Kidney (tissue), 14 donors: Measurements from ENCODE around the gene CMC4. TPM values are rescaled to one million over a fixed set of nuclear protein-coding genes. Genes with fewer than 3 reads are reported as not detected.
A peak's percentile ranks its signal among the peaks of the same experiment; 100 is the strongest.

Experiments
- DNase-seq, 5 donors: peaks; one replicate each; pipeline ENCODE4 v3.0.0-alpha.2; 2013 to 2020
- FAIRE-seq: peaks from 2 replicates; lab custom pipeline; 2012; peaks lifted over from hg19 to GRCh38; lab: Jason Lieb, UNC
- H3K27ac ChIP-seq, 2 donors: one replicate each; pipeline ENCODE4 v1.7.0; 2013; ENCODE audit warnings: low read depth in 2 of 2, low read length in 2 of 2, inconsistent platforms in 1 of 2
- H3K27me3 ChIP-seq: one replicate; pipeline ENCODE4 v1.7.1; 2013; ENCODE audit warnings: low read length, inconsistent platforms; ENCODE audit not compliant: control insufficient read depth, insufficient read depth
- H3K36me3 ChIP-seq, 3 donors: one replicate each; pipeline versions ENCODE4 v1.7.0 to v1.7.1; 2013; ENCODE audit warnings: low read length in 3 of 3, control low read depth in 1 of 3, inconsistent platforms in 1 of 3; ENCODE audit not compliant: insufficient read depth in 3 of 3, control insufficient read depth in 2 of 3
- H3K4me1 ChIP-seq, 3 donors: one replicate each; pipeline versions ENCODE4 v1.7.0 to v1.7.1; 2013; ENCODE audit warnings: low read length in 3 of 3, inconsistent platforms in 1 of 3, low read depth in 1 of 3; ENCODE audit not compliant: control insufficient read depth in 2 of 3, insufficient read depth in 2 of 3
- H3K4me3 ChIP-seq, 3 donors: one replicate each; pipeline versions ENCODE4 v1.7.0 to v1.8.1; 2013; ENCODE audit warnings: low read length in 3 of 3, control low read depth in 1 of 3, inconsistent platforms in 1 of 3
- H3K9ac ChIP-seq, 3 donors: one replicate each; pipeline versions ENCODE4 v1.7.0 to v1.7.1; 2013; ENCODE audit warnings: low read length in 3 of 3, control low read depth in 1 of 3, inconsistent platforms in 1 of 3
- H3K9me3 ChIP-seq, 3 donors: one replicate each; pipeline versions ENCODE4 v1.7.0 to v1.7.1; 2013; ENCODE audit warnings: low read length in 3 of 3, control low read depth in 1 of 3, inconsistent platforms in 1 of 3; ENCODE audit not compliant: control insufficient read depth in 2 of 3, insufficient read depth in 1 of 3
- CTCF ChIP-seq: IDR thresholded peaks from 3 replicates; pipeline ENCODE4 v1.5.1; 2012; ENCODE audit warnings: mild to moderate bottlenecking, moderate library complexity, borderline replicate concordance; ENCODE audit not compliant: insufficient read depth; ENCODE audit errors: extremely low read depth
- intact Hi-C: fragments of 100-400 bp; cut with DNase I; formaldehyde crosslinking; loops from one replicate; pipeline ENCODE4 v1.11.1; 2022
- polyA plus RNA-seq: library from polyadenylated mRNA; stranded (reverse); fragments of 350-450 nt; fragmentation: Illumina TruSeq; extraction: RNeasy Lipid Tissue Mini Kit (QIAGEN cat#74804); gene quantifications from one replicate; pipeline ENCODE4 v1.2.3, GENCODE V29; 2014; ENCODE audit warnings: low read depth, low replicate concordance; ENCODE audit not compliant: insufficient read depth
- total RNA-seq: library from RNA; stranded (reverse); fragmentation: NEBNext Ultra II Directional; extraction: Animal tissue kit (Norgen Biotek cat#: 25700); gene quantifications from one replicate; pipeline ENCODE4 v1.2.1, GENCODE V29; 2021
- donor health status: control.
- donor health status: control.
- donor health status: control.
- donor health status: control.
- donor health status: control.
- donor health status: DM: yes; HTN: yes; CAD: no.
- donor health status: Normal renal cell carcinoma (clear cell type).

The CMC4 gene
- total and polyA plus RNA-seq, 2 donors from 2014 or later: 6.6 to 26.2 TPM

- no peak for TF ChIP-seq CTCF
- Histone ChIP-seq H3K27me3 (no peaks in the 10 kb centered on the region), H3K27ac (peak overlapping the region; percentile 9 to 53), H3K36me3 (peaks cover 0 to 6% (median 0%) of the 10 kb centered on the region in 3 donors), H3K9ac (no peak overlapping the region), H3K9me3 (peaks cover 0 to 1% (median 0%) of the 10 kb centered on the region in 3 donors), H3K4me1 (peaks cover 0 to 10% (median 0%) of the 10 kb centered on the region in 3 donors), H3K4me3 (no peak overlapping the region)
- peak in 1 of 5 donors; percentile 29 for DNase-seq
- intact Hi-C loops: no loop called here
- no peak for FAIRE-seq
These were observed 18.0 kb downstream of the CMC4 start for GRCh38 chrX:155052738-155053498.

- DNase-seq: peak in 4 of 5 donors; percentile 32 to 57 (median 46)
- peaks cover 0 to 7% (median 0%) of the 10 kb centered on the region in 3 donors for H3K4me1 ChIP-seq
These were observed 21.8 kb downstream of the CMC4 start for GRCh38 chrX:155048977-155049619.

GRCh38 chrX:155046811-155047528 lies 24.0 kb downstream of the CMC4 start:
- no peak overlapping the region for H3K27ac ChIP-seq
- no peak for FAIRE-seq
- no peaks in the 10 kb centered on the region for H3K27me3 ChIP-seq
- no peaks in the 10 kb centered on the region for H3K4me1 ChIP-seq
- H3K36me3 ChIP-seq: peaks cover 0 to 13% (median 3%) of the 10 kb centered on the region in 3 donors
- no peak for DNase-seq
- intact Hi-C loops: no loop called here
- no peak overlapping the region for H3K4me3 ChIP-seq
- peaks cover 0 to 1% (median 0%) of the 10 kb centered on the region in 3 donors for H3K9me3 ChIP-seq
- no peak for TF ChIP-seq CTCF
- H3K9ac ChIP-seq: no peak overlapping the region

More at GRCh38 chrX:155048977-155049619, 21.8 kb downstream of the CMC4 start:
- Histone ChIP-seq H3K36me3 (peaks cover 0 to 13% (median 3%) of the 10 kb centered on the region in 3 donors), H3K4me3 (no peak overlapping the region), H3K9ac (no peak overlapping the region), H3K9me3 (peaks cover 0 to 1% (median 0%) of the 10 kb centered on the region in 3 donors), H3K27ac (no peak overlapping the region), H3K27me3 (no peaks in the 10 kb centered on the region)
- TF ChIP-seq CTCF: peak; percentile 60
- no peak for FAIRE-seq
- intact Hi-C loops: no loop called here
